ENCODE data around the gene GRB2. TPM values are rescaled to one million over a fixed set of nuclear protein-coding genes. Genes with fewer than 3 reads are reported as not detected.
A peak's percentile ranks its signal among the peaks of the same experiment; 100 is the strongest.

The GRB2 gene
- total and polyA plus RNA-seq, 2 experiments from 2014 or later, result 132 to 198 TPM

DNA sequence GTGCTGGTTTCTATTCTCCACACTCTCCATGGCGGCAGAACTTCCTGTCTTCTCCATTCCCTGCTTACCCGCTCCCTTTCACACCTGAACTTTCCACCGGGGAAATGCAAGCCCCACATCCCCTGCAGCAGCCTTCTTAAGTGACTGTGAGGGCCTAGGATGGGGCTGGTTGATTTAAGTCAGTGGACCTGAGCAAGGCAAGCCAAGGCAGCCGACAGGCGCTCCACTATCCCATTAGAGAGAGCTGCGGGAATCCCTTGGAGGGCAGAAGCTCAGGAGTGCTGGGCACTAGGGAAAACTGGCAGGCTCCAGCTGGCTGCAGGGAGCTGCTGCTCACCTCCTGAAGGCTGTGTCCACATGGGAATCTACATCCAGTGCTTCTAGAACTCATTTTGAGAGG, 80.1 kb downstream of the GRB2 start:
- no peaks in the 10 kb centered on the region for H3K9me3 ChIP-seq (ENCODE audit: low read depth)
- H3K36me3 ChIP-seq, result peaks cover 10% of the 10 kb centered on the region
- no peak overlapping the region for H3K4me3 ChIP-seq
- DNase-seq (ENCODE audit: low read depth in 1 of 2, low spot score in 1 of 2), result no peak
- no peaks in the 10 kb centered on the region for H3K27me3 ChIP-seq
- no peak overlapping the region for H3K27ac ChIP-seq
- H3K4me1 ChIP-seq (ENCODE audit: low read depth), result peaks cover 6% of the 10 kb centered on the region
- TF ChIP-seq, protein P1, sequence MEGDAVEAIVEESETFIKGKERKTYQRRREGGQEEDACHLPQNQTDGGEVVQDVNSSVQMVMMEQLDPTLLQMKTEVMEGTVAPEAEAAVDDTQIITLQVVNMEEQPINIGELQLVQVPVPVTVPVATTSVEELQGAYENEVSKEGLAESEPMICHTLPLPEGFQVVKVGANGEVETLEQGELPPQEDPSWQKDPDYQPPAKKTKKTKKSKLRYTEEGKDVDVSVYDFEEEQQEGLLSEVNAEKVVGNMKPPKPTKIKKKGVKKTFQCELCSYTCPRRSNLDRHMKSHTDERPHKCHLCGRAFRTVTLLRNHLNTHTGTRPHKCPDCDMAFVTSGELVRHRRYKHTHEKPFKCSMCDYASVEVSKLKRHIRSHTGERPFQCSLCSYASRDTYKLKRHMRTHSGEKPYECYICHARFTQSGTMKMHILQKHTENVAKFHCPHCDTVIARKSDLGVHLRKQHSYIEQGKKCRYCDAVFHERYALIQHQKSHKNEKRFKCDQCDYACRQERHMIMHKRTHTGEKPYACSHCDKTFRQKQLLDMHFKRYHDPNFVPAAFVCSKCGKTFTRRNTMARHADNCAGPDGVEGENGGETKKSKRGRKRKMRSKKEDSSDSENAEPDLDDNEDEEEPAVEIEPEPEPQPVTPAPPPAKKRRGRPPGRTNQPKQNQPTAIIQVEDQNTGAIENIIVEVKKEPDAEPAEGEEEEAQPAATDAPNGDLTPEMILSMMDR (IDR thresholded peaks at IDR 0.05; ENCODE audit: low read depth, low read length), result no peak

- H3K27ac ChIP-seq, result no peak overlapping the region
- no peaks in the 10 kb centered on the region for H3K9me3 ChIP-seq (ENCODE audit: low read depth)
- no peak overlapping the region for H3K4me3 ChIP-seq
- H3K27me3 ChIP-seq, result no peaks in the 10 kb centered on the region
- no peak for DNase-seq (ENCODE audit: low read depth in 1 of 2, low spot score in 1 of 2)
- peaks cover 13% of the 10 kb centered on the region for H3K36me3 ChIP-seq
- TF ChIP-seq, protein P1 (IDR thresholded peaks at IDR 0.05; ENCODE audit: low read depth, low read length), result no peak
- peaks cover 3% of the 10 kb centered on the region for H3K4me1 ChIP-seq (ENCODE audit: low read depth)
These were observed 84.0 kb downstream of the GRB2 start for GRCh38 chr17:75321506-75321905.

GRCh38 chr17:75319904-75320691, 85.4 kb downstream of the GRB2 start:
- DNase-seq (ENCODE audit: low read depth in 1 of 2, low spot score in 1 of 2), result peak in 1 of 2 donors; percentile 68

GRCh38 chr17:75318615-75319222, 86.8 kb downstream of the GRB2 start:
- Histone ChIP-seq H3K36me3 (peaks cover 13% of the 10 kb centered on the region), H3K4me3 (no peak overlapping the region), H3K27me3 (no peaks in the 10 kb centered on the region), H3K9me3 (ENCODE audit: low read depth) (no peaks in the 10 kb centered on the region), H3K27ac (no peak overlapping the region), H3K4me1 (ENCODE audit: low read depth) (no peaks in the 10 kb centered on the region)
- no peak for DNase-seq (ENCODE audit: low read depth in 1 of 2, low spot score in 1 of 2)
- TF ChIP-seq, protein P1 (IDR thresholded peaks at IDR 0.05; ENCODE audit: low read depth, low read length), result no peak

More at GRCh38 chr17:75319904-75320691, 85.4 kb downstream of the GRB2 start:
- TF ChIP-seq, protein P1 (IDR thresholded peaks at IDR 0.05; ENCODE audit: low read depth, low read length), result no peak
- Histone ChIP-seq H3K36me3 (peaks cover 13% of the 10 kb centered on the region), H3K27ac (no peak overlapping the region), H3K9me3 (ENCODE audit: low read depth) (no peaks in the 10 kb centered on the region), H3K27me3 (no peaks in the 10 kb centered on the region), H3K4me3 (no peak overlapping the region), H3K4me1 (ENCODE audit: low read depth) (no peaks in the 10 kb centered on the region)

DNA sequence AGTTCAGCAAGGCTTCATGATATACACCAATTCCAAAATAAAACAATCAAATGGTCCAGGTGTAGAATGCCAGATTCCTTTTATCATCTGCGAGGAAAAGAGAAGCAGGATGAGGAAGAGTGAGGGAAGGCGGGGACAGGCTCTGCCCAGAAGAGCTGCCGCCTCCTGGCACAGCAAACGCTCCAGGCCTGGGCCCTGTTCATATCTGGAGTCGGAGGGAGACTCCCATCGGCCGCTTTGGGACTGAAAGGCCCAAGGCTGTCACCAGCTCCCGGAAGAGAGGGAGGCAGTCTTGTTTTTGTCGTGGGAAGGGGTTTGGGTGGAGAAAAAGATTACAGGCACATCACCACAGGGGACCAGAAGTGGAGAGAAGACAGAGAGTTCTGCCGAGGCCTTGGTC, 87.3 kb downstream of the GRB2 start:
- no peak for DNase-seq (ENCODE audit: low read depth in 1 of 2, low spot score in 1 of 2)
- no peaks in the 10 kb centered on the region for H3K4me1 ChIP-seq (ENCODE audit: low read depth)
- no peaks in the 10 kb centered on the region for H3K27me3 ChIP-seq
- H3K4me3 ChIP-seq, result no peak overlapping the region
- H3K9me3 ChIP-seq (ENCODE audit: low read depth), result no peaks in the 10 kb centered on the region
- peaks cover 13% of the 10 kb centered on the region for H3K36me3 ChIP-seq
- H3K27ac ChIP-seq, result no peak overlapping the region
- TF ChIP-seq, protein P1 (IDR thresholded peaks at IDR 0.05; ENCODE audit: low read depth, low read length), result no peak

Measured in cardiac muscle cell (in vitro differentiated cells and primary cell).